NCI-H1417 (cell line): Measurements from ENCODE around the gene IL6R.
"Not testable (repeated sequence)": the region's sequence is repeated elsewhere in the genome, so short reads cannot be mapped to it uniquely, and the experiment has no call there.

Source experiments
- DNase-seq, 3 experiments: peaks; one replicate each; lab custom pipeline; 2025; lab: John Stamatoyannopoulos, UW

Gene IL6R

GRCh38 chr1:154406886-154407197 lies 1.7 kb downstream of the IL6R start:
- no peak for DNase-seq

GRCh38 chr1:154407198-154408091 lies 2.3 kb downstream of the IL6R start:
- no peak for DNase-seq

GRCh38 chr1:154408174-154408777 lies 3.1 kb downstream of the IL6R start:
- no peak for DNase-seq

GRCh38 chr1:154410185-154410827 lies 5.2 kb downstream of the IL6R start:
- no peak for DNase-seq

- no peak for DNase-seq
These were observed 6.4 kb downstream of the IL6R start for GRCh38 chr1:154411525-154411924.

GRCh38 chr1:154413177-154413783 lies 8.1 kb downstream of the IL6R start:
- no peak for DNase-seq

- no peak for DNase-seq
These were observed 9.5 kb downstream of the IL6R start for GRCh38 chr1:154414606-154415005.

GRCh38 chr1:154416471-154417337 lies 11.6 kb downstream of the IL6R start:
- DNase-seq, result no peak

GRCh38 chr1:154417338-154417608 lies 12.1 kb downstream of the IL6R start:
- DNase-seq, result no peak

- DNase-seq, result no peak
These were observed 13.1 kb downstream of the IL6R start for GRCh38 chr1:154418062-154418921.

- DNase-seq, result no peak
These were observed 13.9 kb downstream of the IL6R start for GRCh38 chr1:154418923-154419619.

GRCh38 chr1:154419620-154420571 lies 14.8 kb downstream of the IL6R start:
- peak in 1 of 3 experiments; percentile 27 for DNase-seq

GRCh38 chr1:154420961-154421924 lies 16.1 kb downstream of the IL6R start:
- DNase-seq, result no peak

GRCh38 chr1:154422049-154422448 lies 16.9 kb downstream of the IL6R start:
- DNase-seq, result not testable (repeated sequence)

- no peak for DNase-seq
These were observed 17.4 kb downstream of the IL6R start for GRCh38 chr1:154422521-154422920.

- DNase-seq, result no peak
These were observed 18.3 kb downstream of the IL6R start for GRCh38 chr1:154423304-154423987.

GRCh38 chr1:154423988-154424326 lies 18.8 kb downstream of the IL6R start:
- no peak for DNase-seq

GRCh38 chr1:154425172-154425571 lies 20.0 kb downstream of the IL6R start:
- DNase-seq, result no peak
